IMR-90 (cell line): ENCODE measurements around the gene PLA2G4E. TPM values are rescaled to one million over a fixed set of nuclear protein-coding genes. Genes with fewer than 3 reads are reported as not detected.
A peak's percentile ranks its signal among the peaks of the same experiment; 100 is the strongest.

Experiments
- ATAC-seq: fragments of 200-7000 bp; cut with Tn5 transposase; 2 replicates; pipeline ENCODE4 v1.9.1; 2020; ENCODE audit warnings: low read depth, mild to moderate bottlenecking, moderate library complexity
- BruUV-seq: library from RNA; stranded (reverse); fragments of 400-500 nt; replicated peaks from 2 replicates; lab custom pipeline; 2021; lab: Mats Ljungman, UMichigan
- CTCF ChIA-PET: fragments of 300-600 bp; formaldehyde crosslinking; extraction: SDS; loops from one replicate; lab custom pipeline; 2021; ENCODE audit warnings: antibody characterized with exemption; lab: Yijun Ruan, JAX
- POLR2A ChIA-PET: fragments of 300-600 bp; sonication (Branson Sonifier 250); formaldehyde crosslinking; loops from one replicate; lab custom pipeline; 2022; ENCODE audit warnings: antibody characterized with exemption; ENCODE audit not compliant: unreplicated experiment; lab: Charles Lee
- DNase-seq: peaks from one replicate; pipeline ENCODE4 v3.0.0; 2013
- H2AFZ ChIP-seq: replicated peaks from 2 replicates; pipeline ENCODE3; 2013; ENCODE audit warnings: low read length, mild to moderate bottlenecking; ENCODE audit not compliant: poor library complexity
- H2AK5ac ChIP-seq: 2 replicates; pipeline ENCODE4 v1.6.1; 2013; ENCODE audit warnings: low read depth, low read length, inconsistent platforms
- H2AK9ac ChIP-seq: replicated peaks from 2 replicates; pipeline ENCODE3; 2013; ENCODE audit warnings: mild to moderate bottlenecking, low read depth, low read length, moderate library complexity; ENCODE audit not compliant: poor library complexity
- H2BK120ac ChIP-seq: 2 replicates; pipeline ENCODE4 v1.6.1; 2013; ENCODE audit warnings: low read depth, low read length, inconsistent platforms
- H2BK15ac ChIP-seq: 3 replicates; pipeline ENCODE4 v1.6.1; 2013; ENCODE audit warnings: low read depth, low read length, inconsistent platforms
- H2BK20ac ChIP-seq: 2 replicates; pipeline ENCODE4 v1.6.1; 2013; ENCODE audit warnings: low read depth, mild to moderate bottlenecking, inconsistent platforms, low read length, moderate library complexity
- H2BK5ac ChIP-seq: 2 replicates; pipeline ENCODE4 v1.6.1; 2013; ENCODE audit warnings: mild to moderate bottlenecking, low read depth, low read length, inconsistent platforms; ENCODE audit not compliant: poor library complexity, severe bottlenecking
- H3K14ac ChIP-seq: replicated peaks from 2 replicates; pipeline ENCODE4 v1.6.1; 2013; ENCODE audit warnings: low read depth, low read length, inconsistent platforms
- H3K18ac ChIP-seq: 2 replicates; pipeline ENCODE4 v1.6.1; 2013; ENCODE audit warnings: low read depth, low read length, control low read depth
- H3K23ac ChIP-seq: 2 replicates; pipeline ENCODE4 v1.6.1; 2013; ENCODE audit warnings: low read depth, low read length, inconsistent platforms
- H3K27ac ChIP-seq: 2 replicates; pipeline ENCODE4 v1.5.1; 2013; ENCODE audit warnings: mild to moderate bottlenecking, control low read depth, low read length; ENCODE audit not compliant: insufficient read depth
- H3K27me3 ChIP-seq: 2 replicates; pipeline ENCODE4 v1.6.1; 2013; ENCODE audit warnings: low read length; ENCODE audit not compliant: control insufficient read depth, insufficient read depth
- H3K36me3 ChIP-seq: 2 replicates; pipeline ENCODE4 v1.6.1; 2013; ENCODE audit warnings: low read length, mixed read lengths; ENCODE audit not compliant: control insufficient read depth, insufficient read depth
- H3K4ac ChIP-seq: 2 replicates; pipeline ENCODE4 v1.6.1; 2013; ENCODE audit warnings: low read depth, low read length, inconsistent platforms
- H3K4me1 ChIP-seq: 2 replicates; pipeline ENCODE4 v1.6.1; 2013; ENCODE audit warnings: low read length, mixed read lengths; ENCODE audit not compliant: control insufficient read depth, insufficient read depth
- H3K4me2 ChIP-seq: 2 replicates; pipeline ENCODE4 v1.6.1; 2013; ENCODE audit warnings: low read depth, mild to moderate bottlenecking, control low read depth, low read length, moderate library complexity
- H3K4me3 ChIP-seq: 2 replicates; pipeline ENCODE4 v1.5.1; 2013; ENCODE audit warnings: low read depth, mild to moderate bottlenecking, control low read depth, low read length, moderate library complexity; ENCODE audit not compliant: insufficient read depth
- H3K56ac ChIP-seq: 2 replicates; pipeline ENCODE4 v1.6.1; 2013; ENCODE audit warnings: low read length, inconsistent platforms; ENCODE audit not compliant: insufficient read depth; ENCODE audit errors: extremely low read depth
- H3K79me1 ChIP-seq, 2 experiments: 2 replicates each; pipeline ENCODE4 v1.6.1; 2013; ENCODE audit warnings: low read length in 2 of 2, inconsistent platforms in 1 of 2, low read depth in 1 of 2
- H3K9ac ChIP-seq: 2 replicates; pipeline ENCODE4 v1.6.1; 2013; ENCODE audit warnings: low read depth, low read length, control low read depth
- H3K9me1 ChIP-seq: 2 replicates; pipeline ENCODE4 v1.6.1; 2013; ENCODE audit warnings: low read length, inconsistent platforms; ENCODE audit not compliant: insufficient read depth
- H3K9me3 ChIP-seq: 2 replicates; pipeline ENCODE4 v1.6.1; 2013; ENCODE audit warnings: low read length; ENCODE audit not compliant: control insufficient read depth, insufficient read depth
- H4K20me1 ChIP-seq: 2 replicates; pipeline ENCODE4 v1.6.1; 2013; ENCODE audit warnings: low read length, inconsistent platforms; ENCODE audit not compliant: insufficient read depth
- H4K5ac ChIP-seq: 2 replicates; pipeline ENCODE4 v1.6.1; 2013; ENCODE audit warnings: mild to moderate bottlenecking, low read depth, low read length, control low read depth
- H4K8ac ChIP-seq, 2 experiments: 2 replicates each; pipeline ENCODE4 v1.6.1; 2013; ENCODE audit warnings: low read depth in 2 of 2, low read length in 2 of 2, control low read depth in 1 of 2, inconsistent platforms in 1 of 2
- H4K91ac ChIP-seq: 2 replicates; pipeline ENCODE4 v1.6.1; 2013; ENCODE audit warnings: low read depth, low read length, inconsistent platforms; ENCODE audit not compliant: insufficient read depth
- CEBPB ChIP-seq: IDR thresholded peaks from 2 replicates; pipeline ENCODE4 v1.6.1; 2012; ENCODE audit warnings: low read depth, low read length, improper control_type of control experiment
- CHD1 ChIP-seq: IDR thresholded peaks from 2 replicates; pipeline ENCODE4 v1.6.1; 2012; ENCODE audit warnings: low read depth, low read length, improper control_type of control experiment
- FOS ChIP-seq: fragments of 150-350 bp; IDR thresholded peaks from 2 replicates; pipeline ENCODE4 v1.6.1; 2016; ENCODE audit warnings: low read depth, low read length
- MAFK ChIP-seq: IDR thresholded peaks from 2 replicates; pipeline ENCODE4 v1.6.1; 2012; ENCODE audit warnings: low read depth, low read length, improper control_type of control experiment
- MAZ ChIP-seq: IDR thresholded peaks from 2 replicates; pipeline ENCODE4 v1.6.1; 2012; ENCODE audit warnings: low read depth, mild to moderate bottlenecking, low read length, improper control_type of control experiment, moderate library complexity, borderline replicate concordance
- NFE2L2 ChIP-seq: fragments of 150-350 bp; IDR thresholded peaks from 2 replicates; pipeline ENCODE4 v1.6.1; 2016; ENCODE audit warnings: low read depth, mild to moderate bottlenecking, low read length
- POLR2A ChIP-seq: IDR thresholded peaks from 2 replicates; pipeline ENCODE4 v1.6.1; 2012; ENCODE audit warnings: mild to moderate bottlenecking, low read depth, low read length
- WGBS, 2 experiments: methylation state at CpG; one replicate each; pipeline versions ENCODE4 v1.1.5 to v1.1.7; 2013; ENCODE audit warnings: missing lambda C conversion rate in 2 of 2; ENCODE audit not compliant: insufficient read length in 1 of 2; ENCODE audit errors: extremely low coverage in 2 of 2; 5-methylcytosine and 5-hydroxymethylcytosine counted together
- dilution Hi-C: fragments of 300-500 bp; cut with HindIII; formaldehyde crosslinking; loops from one replicate; pipeline ENCODE4 v1.14.3; 2018; ENCODE audit warnings: low sequenced_read_pairs; ENCODE audit not compliant: unreplicated experiment
- in situ Hi-C: fragments of 300-500 bp; cut with MboI; formaldehyde crosslinking; loops from 3 replicates; pipeline ENCODE4 v1.14.3; 2019; ENCODE audit warnings: low sequenced_read_pairs, inconsistent platforms, mixed read lengths
- intact Hi-C: fragments of 100-400 bp; cut with micrococcal nuclease; formaldehyde crosslinking; loops from 2 replicates; pipeline ENCODE4 v1.10.0; 2022
- polyA plus RNA-seq, 3 experiments: library from polyadenylated mRNA; depleted of rRNA; stranded (reverse); fragments of >200 nt; gene quantifications; 2 replicates each; pipeline ENCODE4 v1.2.3, GENCODE V29; 2012; ENCODE audit warnings: low replicate concordance in 1 of 3
- total RNA-seq: library from RNA; depleted of rRNA; stranded (reverse); fragments of >200 nt; gene quantifications from 2 replicates; pipeline ENCODE4 v1.2.3, GENCODE V29; 2012
- TF ChIP-seq, protein P1 (sequence below): fragments of 150-350 bp; IDR thresholded peaks from 2 replicates; pipeline ENCODE4 v1.6.1; 2016; ENCODE audit warnings: low read depth, mild to moderate bottlenecking, low read length, moderate library complexity, borderline replicate concordance
- TF ChIP-seq, protein P2 (sequence below): conservative IDR thresholded peaks from 2 replicates; pipeline ENCODE4 v1.5.1; 2012; ENCODE audit warnings: mild to moderate bottlenecking, low read depth, low read length, improper control_type of control experiment
- TF ChIP-seq, protein P3 (sequence below): fragments of 150-350 bp; IDR thresholded peaks from 2 replicates; pipeline ENCODE4 v1.6.1; 2017; ENCODE audit warnings: mild to moderate bottlenecking, antibody characterized with exemption, low read length, low read depth

The PLA2G4E gene
- total and polyA plus RNA-seq, 2 of the 4 experiments (the other 2 are of a cell fraction) = not detected

DNA sequence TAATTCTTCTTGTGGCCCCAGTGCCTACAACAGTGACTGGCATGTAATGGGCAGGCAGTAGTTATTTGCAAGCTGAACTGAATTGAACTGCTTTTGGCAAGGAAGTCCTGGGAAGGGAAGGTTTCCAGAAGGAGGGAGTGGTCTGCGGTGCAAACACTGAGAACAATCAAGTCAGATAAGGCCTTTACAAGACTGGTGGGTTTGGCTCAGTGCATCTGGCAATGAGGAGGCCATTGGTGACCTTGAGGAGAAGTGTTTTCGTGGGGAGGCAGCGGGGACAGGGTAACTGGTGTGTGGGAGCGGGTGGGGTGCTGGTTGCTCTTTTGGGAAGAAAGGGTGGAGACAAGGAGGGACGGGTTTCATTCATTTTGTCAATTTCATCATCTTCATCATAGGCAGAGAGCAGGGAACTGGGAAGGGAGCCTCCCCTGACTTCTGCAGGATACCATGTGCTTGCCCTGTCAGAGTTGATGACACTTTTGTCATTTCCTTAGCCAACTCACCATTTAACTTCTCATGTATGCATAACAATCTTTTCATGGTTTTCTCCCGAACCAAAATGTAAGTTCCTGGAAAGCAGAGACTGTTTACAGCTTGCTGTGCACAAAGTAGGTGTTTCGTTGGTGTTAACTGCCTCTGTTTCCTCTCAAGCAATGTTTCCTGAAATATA is 40.1 kb downstream of the PLA2G4E start:
- BruUV-seq = no TSS peak
- intact Hi-C loops = no loop called here
- H3K4me2 ChIP-seq = peak overlapping the region; percentile 67

More for the DNA sequence above, 40.1 kb downstream of the PLA2G4E start:
- Histone ChIP-seq H3K14ac (no peak overlapping the region), H4K20me1 (no peaks in the 10 kb centered on the region), H4K91ac (no peak overlapping the region), H3K9me1 (0 out of 2 replicates have a peak, but pooled peaks cover 3% of the 10 kb centered on the region), H2BK5ac (no peak overlapping the region), H2AFZ (peak overlapping the region; percentile 83), H3K79me1 (no peaks in the 10 kb centered on the region), H3K9ac (no peak overlapping the region), H4K8ac (no peak overlapping the region; a peak in 1 of 4 replicates), H3K56ac (no peak overlapping the region), H2AK5ac (no peak overlapping the region), H3K36me3 (no peaks in the 10 kb centered on the region), H3K27me3 (peaks cover 19% of the 10 kb centered on the region), H3K4ac (no peak overlapping the region), H3K4me1 (peaks cover 3% of the 10 kb centered on the region; the same call in 1 of the 2 replicates), H2AK9ac (no peak overlapping the region), H3K18ac (no peak overlapping the region), H3K9me3 (no peaks in the 10 kb centered on the region), H3K4me3 (no peak overlapping the region), H2BK120ac (no peak overlapping the region), H2BK20ac (no peak overlapping the region), H4K5ac (no peak overlapping the region), H3K23ac (no peak overlapping the region), H3K27ac (no peak overlapping the region), H2BK15ac (no peak overlapping the region)
- CTCF ChIA-PET = interaction anchor here (0.6 to 1.3 kb wide), 3 partner anchors 9 to 229 kb away, joined by 3 read pairs; no protein-coding TSS in a partner anchor
- WGBS, 2 experiments = 69% methylated on average over 2 of the region's 7 CpGs; no CpG with 5 or more reads in 1 of the 2 experiments
- no peak for TF ChIP-seq CEBPB
- TF ChIP-seq MAFK = no peak
- TF ChIP-seq, protein P1, sequence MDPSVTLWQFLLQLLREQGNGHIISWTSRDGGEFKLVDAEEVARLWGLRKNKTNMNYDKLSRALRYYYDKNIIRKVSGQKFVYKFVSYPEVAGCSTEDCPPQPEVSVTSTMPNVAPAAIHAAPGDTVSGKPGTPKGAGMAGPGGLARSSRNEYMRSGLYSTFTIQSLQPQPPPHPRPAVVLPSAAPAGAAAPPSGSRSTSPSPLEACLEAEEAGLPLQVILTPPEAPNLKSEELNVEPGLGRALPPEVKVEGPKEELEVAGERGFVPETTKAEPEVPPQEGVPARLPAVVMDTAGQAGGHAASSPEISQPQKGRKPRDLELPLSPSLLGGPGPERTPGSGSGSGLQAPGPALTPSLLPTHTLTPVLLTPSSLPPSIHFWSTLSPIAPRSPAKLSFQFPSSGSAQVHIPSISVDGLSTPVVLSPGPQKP = no peak
- TF ChIP-seq, protein P2, sequence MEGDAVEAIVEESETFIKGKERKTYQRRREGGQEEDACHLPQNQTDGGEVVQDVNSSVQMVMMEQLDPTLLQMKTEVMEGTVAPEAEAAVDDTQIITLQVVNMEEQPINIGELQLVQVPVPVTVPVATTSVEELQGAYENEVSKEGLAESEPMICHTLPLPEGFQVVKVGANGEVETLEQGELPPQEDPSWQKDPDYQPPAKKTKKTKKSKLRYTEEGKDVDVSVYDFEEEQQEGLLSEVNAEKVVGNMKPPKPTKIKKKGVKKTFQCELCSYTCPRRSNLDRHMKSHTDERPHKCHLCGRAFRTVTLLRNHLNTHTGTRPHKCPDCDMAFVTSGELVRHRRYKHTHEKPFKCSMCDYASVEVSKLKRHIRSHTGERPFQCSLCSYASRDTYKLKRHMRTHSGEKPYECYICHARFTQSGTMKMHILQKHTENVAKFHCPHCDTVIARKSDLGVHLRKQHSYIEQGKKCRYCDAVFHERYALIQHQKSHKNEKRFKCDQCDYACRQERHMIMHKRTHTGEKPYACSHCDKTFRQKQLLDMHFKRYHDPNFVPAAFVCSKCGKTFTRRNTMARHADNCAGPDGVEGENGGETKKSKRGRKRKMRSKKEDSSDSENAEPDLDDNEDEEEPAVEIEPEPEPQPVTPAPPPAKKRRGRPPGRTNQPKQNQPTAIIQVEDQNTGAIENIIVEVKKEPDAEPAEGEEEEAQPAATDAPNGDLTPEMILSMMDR = no peak
- TF ChIP-seq FOS = no peak
- TF ChIP-seq MAZ = no peak
- TF ChIP-seq CHD1 = no peak
- TF ChIP-seq, protein P3, sequence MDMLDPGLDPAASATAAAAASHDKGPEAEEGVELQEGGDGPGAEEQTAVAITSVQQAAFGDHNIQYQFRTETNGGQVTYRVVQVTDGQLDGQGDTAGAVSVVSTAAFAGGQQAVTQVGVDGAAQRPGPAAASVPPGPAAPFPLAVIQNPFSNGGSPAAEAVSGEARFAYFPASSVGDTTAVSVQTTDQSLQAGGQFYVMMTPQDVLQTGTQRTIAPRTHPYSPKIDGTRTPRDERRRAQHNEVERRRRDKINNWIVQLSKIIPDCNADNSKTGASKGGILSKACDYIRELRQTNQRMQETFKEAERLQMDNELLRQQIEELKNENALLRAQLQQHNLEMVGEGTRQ = no peak
- TF ChIP-seq POLR2A = no peak
- no peak for TF ChIP-seq NFE2L2
- in situ Hi-C loops = no loop called here
- ATAC-seq (no peak), DNase-seq (no peak)
- POLR2A ChIA-PET = no interaction called here
- dilution Hi-C loops = no loop called here
